HG03196 (cell line): ENCODE results near the gene C19orf85.
A peak's percentile ranks its signal among the peaks of the same experiment; 100 is the strongest.

ENCODE experiments used
- ATAC-seq: cut with Tn5 transposase; IDR thresholded peaks from one replicate; pipeline ENCODE4 v1.9.1; 2021; ENCODE audit not compliant: unreplicated experiment

Gene C19orf85

GRCh38 chr19:55478364-55478763, 13.8 kb upstream of the C19orf85 start:
- no peak for ATAC-seq

- no peak for ATAC-seq
Measured at GRCh38 chr19:55477905-55478304, 13.4 kb upstream of the C19orf85 start.

DNA sequence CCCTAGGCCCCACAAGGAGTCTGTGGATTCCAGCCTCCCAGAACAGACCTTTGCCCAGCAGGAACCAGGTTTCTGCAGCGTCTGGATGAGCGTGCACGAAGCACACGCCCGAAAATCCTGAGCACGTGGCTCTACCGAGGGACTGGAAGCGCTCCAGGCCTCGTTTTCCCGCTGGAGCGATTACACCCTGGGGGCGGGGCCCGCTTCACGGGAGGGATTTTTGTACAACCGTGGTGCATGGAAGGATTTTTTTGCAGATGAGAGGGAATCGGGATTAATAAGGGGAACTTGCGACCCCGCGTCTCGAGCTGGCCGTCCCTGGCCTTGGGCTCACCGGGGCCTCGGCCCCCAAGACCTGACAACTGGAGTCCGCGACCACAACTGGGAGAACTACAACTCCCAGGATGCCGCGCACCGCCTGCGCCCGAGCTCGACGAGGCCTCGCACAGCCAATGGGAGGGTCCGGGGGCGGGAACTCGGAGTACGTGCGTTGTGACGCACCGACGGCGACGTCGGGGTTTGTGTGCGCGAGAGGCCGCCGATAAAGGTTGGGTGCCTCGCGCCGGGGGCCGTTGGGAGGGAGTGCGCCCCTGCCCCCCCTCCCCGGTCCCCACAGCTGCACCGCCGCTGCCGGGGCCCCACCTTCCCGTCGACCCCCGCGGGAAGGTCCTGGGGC, 11.7 kb upstream of the C19orf85 start, which contains the start of gene ZNF628:
ZNF628 (plus strand) TSS at position 518 of the 676 bp plus-strand sequence. CDS start 3,294 bp downstream, outside the sequence.
- ATAC-seq, result peak; percentile 85

GRCh38 chr19:55474269-55475265, 10.0 kb upstream of the C19orf85 start:
- no peak for ATAC-seq

GRCh38 chr19:55473225-55474012, 8.9 kb upstream of the C19orf85 start:
- no peak for ATAC-seq

DNA sequence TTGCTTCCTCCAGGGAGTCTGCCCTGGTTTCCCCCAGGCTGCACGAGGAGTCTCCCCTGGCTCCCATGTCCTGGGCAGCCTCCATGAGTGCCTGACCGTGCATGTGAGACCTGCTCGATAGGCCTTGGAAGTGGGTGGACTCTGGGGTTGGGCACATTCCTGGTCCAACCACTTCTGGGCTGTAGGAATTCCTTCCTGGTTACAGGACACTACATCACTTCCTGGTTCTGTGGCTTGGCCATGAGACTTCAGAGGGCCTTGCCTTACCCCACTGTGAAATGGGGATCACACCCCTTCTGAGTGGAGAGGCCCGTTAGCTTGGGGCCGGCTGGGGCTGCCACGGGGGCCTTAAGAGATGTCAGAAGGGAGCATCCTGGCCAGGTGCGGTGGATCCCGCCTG, 7.9 kb upstream of the C19orf85 start:
- ATAC-seq, result no peak

DNA sequence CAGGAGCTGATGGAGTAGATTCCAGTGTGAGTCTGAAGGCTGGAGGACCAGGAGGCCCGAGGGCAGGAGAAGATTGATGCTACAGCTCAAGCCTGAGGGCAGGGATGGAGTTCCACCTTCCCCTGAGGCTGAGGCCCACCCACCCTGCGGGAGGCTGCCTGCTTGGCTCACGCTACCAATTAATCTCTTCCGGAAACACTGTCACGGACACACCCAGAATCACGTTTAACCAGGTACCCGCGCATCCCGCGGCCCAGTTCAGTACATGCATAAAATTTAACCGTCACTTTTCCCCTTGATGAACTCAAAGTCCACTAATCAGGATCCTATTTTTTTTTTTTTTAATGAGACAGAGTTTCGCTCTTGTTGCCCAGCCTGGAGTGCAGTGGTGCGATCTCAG, 6.7 kb upstream of the C19orf85 start:
- no peak for ATAC-seq

GRCh38 chr19:55468054-55468393, 3.5 kb upstream of the C19orf85 start:
- no peak for ATAC-seq

DNA sequence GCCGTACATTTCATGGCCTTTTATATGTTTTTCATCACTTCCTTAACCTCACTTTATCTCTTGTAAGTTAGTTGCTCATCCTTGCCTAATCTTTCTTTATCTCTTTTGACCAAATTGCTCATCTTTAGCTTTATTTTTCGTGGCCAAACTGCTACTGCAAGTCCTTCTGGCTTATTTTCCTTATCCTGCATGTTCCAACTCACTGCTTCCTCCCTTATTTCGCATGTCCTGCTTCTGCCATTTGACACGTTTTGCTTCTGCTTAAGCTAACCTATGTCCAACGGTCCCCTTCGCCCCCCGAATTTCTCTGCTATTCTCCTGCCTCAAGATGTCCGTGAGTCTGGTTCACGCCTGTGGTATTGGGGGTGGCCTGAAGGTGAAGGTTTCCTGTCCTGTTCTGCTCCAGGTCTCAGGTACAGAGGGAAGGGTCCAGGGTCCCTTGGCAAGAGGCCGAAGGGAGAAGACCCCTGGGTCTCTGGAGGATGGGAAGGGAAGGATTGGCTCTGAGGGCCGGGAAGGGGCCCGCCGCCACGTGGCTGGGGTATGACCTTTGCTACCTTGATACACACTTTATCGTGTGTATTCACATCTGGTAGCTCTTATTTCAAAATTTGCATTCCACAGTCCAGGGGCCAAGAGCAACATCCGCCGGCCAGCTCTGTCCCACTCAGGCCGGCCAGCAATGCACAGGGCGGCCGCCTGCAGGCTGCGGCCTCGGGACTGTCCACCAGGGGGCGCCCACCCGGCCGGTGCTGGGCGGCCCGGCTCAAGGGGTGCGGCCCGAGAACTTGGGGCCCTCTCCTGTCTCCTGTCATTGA, 2.9 kb upstream of the C19orf85 start:
- ATAC-seq, result no peak

DNA sequence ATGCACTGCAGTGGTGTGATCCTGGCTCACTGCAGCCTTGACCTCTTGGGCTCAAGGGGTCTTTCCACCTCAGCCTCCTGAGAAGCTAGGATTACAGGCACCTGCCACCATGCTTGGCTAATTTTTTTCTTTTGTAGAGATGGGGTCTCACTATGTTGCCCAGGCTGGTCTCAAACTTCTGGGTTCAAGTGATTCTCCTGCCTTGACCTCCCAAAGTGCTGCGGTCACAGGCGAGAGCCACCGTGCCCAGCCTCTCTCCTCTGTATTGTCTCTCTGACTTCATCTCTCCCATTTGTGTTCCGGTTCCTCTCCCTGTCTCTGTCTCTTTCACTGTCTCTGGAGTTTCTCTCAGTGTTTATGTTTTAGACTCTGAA, 1.7 kb upstream of the C19orf85 start:
- ATAC-seq, result no peak

GRCh38 chr19:55465460-55466240, 1.1 kb upstream of the C19orf85 start:
- no peak for ATAC-seq

GRCh38 chr19:55464039-55464661, 401 bp downstream of the C19orf85 start:
- no peak for ATAC-seq

DNA sequence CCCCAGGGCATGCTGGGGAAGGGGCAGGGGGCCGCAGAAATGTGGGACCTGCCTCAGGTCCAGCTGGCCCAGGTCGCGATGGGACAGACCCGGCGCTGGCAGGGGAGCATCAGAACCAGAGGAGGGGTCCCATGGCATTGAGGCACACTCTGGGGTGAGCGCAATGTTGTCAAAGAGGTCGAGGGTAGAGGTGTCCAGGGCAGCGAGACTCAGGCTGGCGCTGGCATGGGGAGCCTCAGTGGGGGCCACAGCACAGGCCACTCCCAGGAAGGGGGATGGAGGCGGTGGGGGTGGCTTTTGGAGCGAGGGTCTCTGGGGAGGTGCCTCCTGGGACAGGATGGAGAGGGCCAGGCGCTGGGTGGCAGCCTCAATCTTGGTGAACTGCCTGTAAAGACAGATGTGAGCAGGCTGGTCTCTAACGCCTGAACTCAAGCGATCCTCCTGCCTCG, 944 bp downstream of the C19orf85 start:
- ATAC-seq, result no peak

- ATAC-seq, result no peak
Measured at GRCh38 chr19:55462722-55463121, 1.8 kb downstream of the C19orf85 start.

GRCh38 chr19:55461974-55462626, 2.5 kb downstream of the C19orf85 start:
- no peak for ATAC-seq

GRCh38 chr19:55461259-55461973, 3.1 kb downstream of the C19orf85 start, which contains the start of gene ISOC2:
ISOC2 (minus strand) TSS chr19:55461642; CDS start chr19:55456486, 5,156 bp downstream.
- peak; percentile 91 for ATAC-seq

- ATAC-seq, result no peak
Measured at GRCh38 chr19:55460670-55461258, 3.8 kb downstream of the C19orf85 start.
